ENCODE results near the gene PDE3B. TPM values are rescaled to one million over a fixed set of nuclear protein-coding genes. Genes with fewer than 3 reads are reported as not detected.

The PDE3B gene
- polyA plus RNA-seq, 1 experiment = 0.10 TPM

DNA sequence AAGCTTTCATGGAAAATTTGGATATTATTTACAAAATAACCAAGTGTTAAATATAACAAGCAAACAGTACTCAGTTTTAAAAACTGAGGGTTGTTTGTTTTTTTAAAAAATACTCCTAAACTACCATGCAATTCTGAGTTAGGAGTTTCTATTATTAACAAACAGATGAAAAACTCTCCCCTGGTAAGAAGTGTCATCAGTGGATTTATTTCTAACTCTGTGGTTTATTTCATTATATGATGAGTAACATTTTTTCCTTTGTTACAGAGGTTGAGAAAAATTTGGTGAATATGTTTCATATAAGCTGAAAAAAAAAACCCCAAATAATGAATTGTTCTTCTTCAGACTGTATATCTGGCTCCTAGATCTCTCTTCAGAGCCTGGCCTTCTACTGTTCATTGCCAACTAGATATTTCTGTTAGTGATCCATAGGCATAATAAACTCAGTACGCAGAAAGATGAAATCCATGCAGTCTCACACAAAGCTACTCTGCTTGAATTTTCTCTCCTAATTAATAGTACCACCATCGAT, 29.4 kb upstream of the PDE3B start:
- no peak for DNase-seq (ENCODE audit: low read depth, low spot score)
- Histone ChIP-seq H3K4me3 (ENCODE audit: low read depth, low read length) (no peak overlapping the region), H3K27ac (ENCODE audit: low read depth, low read length) (no peak overlapping the region), H3K9me3 (ENCODE audit: control insufficient read depth, insufficient read depth, low read length) (no peaks in the 10 kb centered on the region), H3K27me3 (ENCODE audit: control insufficient read depth, insufficient read depth, low read length) (no peaks in the 10 kb centered on the region)
- TF ChIP-seq, protein P1, sequence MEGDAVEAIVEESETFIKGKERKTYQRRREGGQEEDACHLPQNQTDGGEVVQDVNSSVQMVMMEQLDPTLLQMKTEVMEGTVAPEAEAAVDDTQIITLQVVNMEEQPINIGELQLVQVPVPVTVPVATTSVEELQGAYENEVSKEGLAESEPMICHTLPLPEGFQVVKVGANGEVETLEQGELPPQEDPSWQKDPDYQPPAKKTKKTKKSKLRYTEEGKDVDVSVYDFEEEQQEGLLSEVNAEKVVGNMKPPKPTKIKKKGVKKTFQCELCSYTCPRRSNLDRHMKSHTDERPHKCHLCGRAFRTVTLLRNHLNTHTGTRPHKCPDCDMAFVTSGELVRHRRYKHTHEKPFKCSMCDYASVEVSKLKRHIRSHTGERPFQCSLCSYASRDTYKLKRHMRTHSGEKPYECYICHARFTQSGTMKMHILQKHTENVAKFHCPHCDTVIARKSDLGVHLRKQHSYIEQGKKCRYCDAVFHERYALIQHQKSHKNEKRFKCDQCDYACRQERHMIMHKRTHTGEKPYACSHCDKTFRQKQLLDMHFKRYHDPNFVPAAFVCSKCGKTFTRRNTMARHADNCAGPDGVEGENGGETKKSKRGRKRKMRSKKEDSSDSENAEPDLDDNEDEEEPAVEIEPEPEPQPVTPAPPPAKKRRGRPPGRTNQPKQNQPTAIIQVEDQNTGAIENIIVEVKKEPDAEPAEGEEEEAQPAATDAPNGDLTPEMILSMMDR (IDR thresholded peaks at IDR 0.05; ENCODE audit: low read depth, low read length) = no peak
- POLR2A ChIA-PET = no interaction called here
- CTCF ChIA-PET = no interaction called here

DNA sequence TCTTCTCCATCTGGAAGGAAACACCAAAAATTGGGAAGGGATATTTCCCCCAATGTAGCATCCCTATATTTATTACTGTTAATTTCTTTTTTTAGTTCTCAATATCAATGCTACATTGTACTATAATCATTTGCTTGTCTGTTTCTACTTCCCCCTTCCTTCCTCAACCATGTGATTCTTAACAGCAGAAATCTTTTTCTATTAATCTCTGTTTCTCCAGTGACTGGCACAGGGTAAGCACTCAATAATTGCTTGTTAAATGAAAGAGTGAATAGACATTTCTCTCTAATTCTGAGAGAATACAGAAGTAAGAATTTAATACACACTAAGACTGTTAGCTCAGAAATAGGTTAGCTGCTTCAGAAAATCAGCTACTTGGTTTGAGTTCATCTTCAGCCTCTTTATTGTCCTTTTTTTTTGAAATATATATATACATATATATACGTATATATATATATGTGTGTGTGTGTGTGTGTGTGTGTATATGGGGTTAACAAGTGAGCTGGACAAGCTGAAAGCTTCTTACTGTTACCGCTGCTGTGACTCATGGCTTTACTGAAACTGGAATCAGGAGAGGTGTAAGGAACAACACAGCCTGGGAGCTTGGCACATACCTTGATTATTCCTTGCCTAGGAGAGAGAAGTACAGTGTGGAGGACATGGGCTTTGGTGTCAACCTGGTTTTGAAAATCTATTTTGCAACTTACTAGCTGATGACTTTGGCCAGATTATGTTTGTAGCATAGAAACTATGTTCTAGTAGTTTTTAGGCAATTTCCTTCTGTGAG, 26.2 kb upstream of the PDE3B start:
- CTCF ChIA-PET = no interaction called here

DNA sequence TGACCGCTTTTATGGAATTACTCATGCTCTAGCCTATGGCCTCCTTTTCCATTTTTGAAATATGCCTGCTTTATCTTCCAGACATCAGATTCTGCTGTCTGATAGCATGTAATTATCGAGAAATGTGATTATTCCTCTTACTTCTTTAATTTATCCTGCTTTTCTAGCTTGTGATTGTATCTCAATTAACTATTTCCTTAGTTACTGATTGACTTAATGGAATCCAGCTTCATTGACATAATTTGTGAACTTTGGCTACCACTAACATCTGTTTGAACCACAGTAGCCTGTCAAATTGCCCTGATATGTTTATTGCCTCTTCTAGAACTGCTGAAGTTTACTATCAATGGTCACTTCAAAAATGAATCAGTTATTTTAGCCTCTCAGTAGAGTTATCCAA, 25.5 kb upstream of the PDE3B start:
- TF ChIP-seq, protein P1 (IDR thresholded peaks at IDR 0.05; ENCODE audit: low read depth, low read length) = no peak
- CTCF ChIA-PET = no interaction called here
- H3K4me3 ChIP-seq (ENCODE audit: low read depth, low read length) = no peak overlapping the region
- H3K27ac ChIP-seq (ENCODE audit: low read depth, low read length) = no peak overlapping the region
- no peaks in the 10 kb centered on the region for H3K27me3 ChIP-seq (ENCODE audit: control insufficient read depth, insufficient read depth, low read length)
- H3K9me3 ChIP-seq (ENCODE audit: control insufficient read depth, insufficient read depth, low read length) = no peaks in the 10 kb centered on the region
- POLR2A ChIA-PET = no interaction called here
- no peak for DNase-seq (ENCODE audit: low read depth, low spot score)

More for the DNA sequence above, 26.2 kb upstream of the PDE3B start:
- Histone ChIP-seq H3K4me3 (ENCODE audit: low read depth, low read length) (no peak overlapping the region), H3K27me3 (ENCODE audit: control insufficient read depth, insufficient read depth, low read length) (no peaks in the 10 kb centered on the region), H3K27ac (ENCODE audit: low read depth, low read length) (no peak overlapping the region), H3K9me3 (ENCODE audit: control insufficient read depth, insufficient read depth, low read length) (no peaks in the 10 kb centered on the region)
- DNase-seq (ENCODE audit: low read depth, low spot score) = no peak
- POLR2A ChIA-PET = no interaction called here
- TF ChIP-seq, protein P1 (IDR thresholded peaks at IDR 0.05; ENCODE audit: low read depth, low read length) = no peak

DNA sequence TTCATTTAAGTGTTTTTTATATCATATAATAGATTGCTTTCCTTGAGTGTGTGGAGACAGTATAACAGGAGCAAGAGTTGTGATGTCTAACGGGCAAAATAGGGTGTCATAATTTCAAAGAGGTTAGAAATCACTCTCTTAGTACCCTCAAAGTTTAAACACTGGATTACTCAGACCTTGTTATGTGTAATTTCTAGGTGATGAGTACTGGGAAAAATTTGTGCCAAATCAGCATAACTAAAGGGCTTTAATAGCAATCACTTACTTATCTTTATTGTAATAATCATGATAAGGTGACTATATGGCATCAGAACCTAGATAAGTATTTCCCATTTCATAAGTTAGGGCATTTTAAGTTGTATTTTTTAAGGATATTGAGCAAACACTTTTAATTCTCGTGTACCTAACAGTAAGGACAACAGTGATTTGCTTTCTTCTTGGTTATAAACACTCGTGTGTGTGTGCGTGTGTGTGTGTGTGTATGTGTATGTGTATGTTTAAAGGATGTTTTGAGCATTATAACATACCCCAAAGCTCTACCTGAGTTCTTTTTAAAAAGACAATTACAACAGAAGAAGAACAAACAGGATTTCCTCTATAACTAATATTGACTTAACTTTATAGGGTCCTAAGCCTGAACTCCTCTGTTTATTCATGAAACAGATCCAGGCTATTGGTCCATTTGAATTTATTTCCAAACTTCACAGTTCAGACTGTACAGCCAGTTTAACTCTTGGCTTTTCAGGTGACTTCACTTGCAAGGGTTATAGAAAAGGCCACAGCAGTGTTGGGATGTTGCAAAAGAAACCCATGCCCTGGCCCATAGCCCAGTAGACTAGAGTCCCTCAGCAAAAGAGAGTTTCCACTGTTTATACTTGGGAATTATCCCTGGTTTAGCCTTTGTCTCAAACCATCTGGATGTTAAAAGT, 23.7 kb upstream of the PDE3B start:
- TF ChIP-seq, protein P1 (IDR thresholded peaks at IDR 0.05; ENCODE audit: low read depth, low read length) = no peak
- Histone ChIP-seq H3K27ac (ENCODE audit: low read depth, low read length) (no peak overlapping the region), H3K27me3 (ENCODE audit: control insufficient read depth, insufficient read depth, low read length) (no peaks in the 10 kb centered on the region), H3K4me3 (ENCODE audit: low read depth, low read length) (no peak overlapping the region), H3K9me3 (ENCODE audit: control insufficient read depth, insufficient read depth, low read length) (no peaks in the 10 kb centered on the region)
- no peak for DNase-seq (ENCODE audit: low read depth, low spot score)
- POLR2A ChIA-PET = no interaction called here
- CTCF ChIA-PET = no interaction called here
